Skin epidermis (tissue), 12 donors: ENCODE data around the gene INTS12.
"Not testable (repeated sequence)": the region's sequence is repeated elsewhere in the genome, so short reads cannot be mapped to it uniquely, and the experiment has no call there.

ENCODE experiments used
- H3K27ac ChIP-seq, 21 experiments: fragments of 200-600 bp; sonication (generic) in 11 of 21; one replicate each; pipeline ENCODE4 v1.5.0; 2020; ENCODE audit warnings: mild to moderate bottlenecking in 3 of 21, inconsistent platforms in 2 of 21, moderate library complexity in 2 of 21
- H3K4me3 ChIP-seq, 7 experiments: fragments of 200-600 bp; sonication (generic) in 2 of 7; one replicate each; pipeline ENCODE4 v1.5.0; 2020; ENCODE audit warnings: inconsistent platforms in 2 of 7, mild to moderate bottlenecking in 2 of 7, moderate library complexity in 1 of 7

INTS12 gene

GRCh38 chr4:105694812-105695211 is 13.7 kb downstream of the INTS12 start:
- not testable (repeated sequence) for H3K27ac ChIP-seq, H3K4me3 ChIP-seq

DNA sequence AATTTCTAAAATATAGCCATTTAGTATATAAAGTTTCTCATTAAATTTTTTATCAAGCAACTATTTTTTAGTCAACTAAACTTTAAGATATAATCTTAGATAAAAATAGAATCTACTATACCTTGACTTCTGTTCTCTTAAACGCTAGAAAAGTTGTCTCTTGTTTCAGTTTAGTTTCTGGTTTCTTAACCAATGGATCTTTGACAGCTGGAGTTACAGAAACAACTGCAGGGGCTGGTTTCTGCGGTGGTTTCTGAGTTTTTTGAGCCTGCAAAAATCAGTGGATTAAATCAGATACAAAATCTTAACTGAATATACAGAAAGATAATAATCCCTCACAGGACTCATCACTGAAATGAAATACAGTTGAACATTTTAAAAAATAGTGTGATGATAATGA is 21.9 kb downstream of the INTS12 start:
- no peak overlapping the region for H3K4me3 ChIP-seq
- no peak overlapping the region for H3K27ac ChIP-seq

DNA sequence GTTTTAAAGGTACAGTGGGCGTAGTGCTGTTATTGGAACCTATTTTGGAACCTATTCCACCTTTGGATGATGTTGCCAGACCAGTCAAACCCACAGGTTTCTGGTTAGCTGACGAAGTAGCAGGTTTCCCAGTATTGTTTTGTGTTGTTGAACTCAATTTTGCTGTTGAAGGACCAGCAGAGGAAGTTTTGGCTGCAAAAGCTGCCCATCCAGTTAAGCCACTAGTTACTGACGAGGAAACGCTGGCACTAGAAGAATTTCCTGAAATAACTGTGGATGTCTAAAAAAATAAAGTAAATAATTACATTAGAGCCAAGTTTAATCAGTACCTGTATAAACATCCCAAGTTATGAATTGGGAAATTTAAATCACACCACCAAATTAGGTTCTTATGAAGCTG is 25.5 kb downstream of the INTS12 start:
- Histone ChIP-seq H3K4me3 (no peak overlapping the region), H3K27ac (no peak overlapping the region)

DNA sequence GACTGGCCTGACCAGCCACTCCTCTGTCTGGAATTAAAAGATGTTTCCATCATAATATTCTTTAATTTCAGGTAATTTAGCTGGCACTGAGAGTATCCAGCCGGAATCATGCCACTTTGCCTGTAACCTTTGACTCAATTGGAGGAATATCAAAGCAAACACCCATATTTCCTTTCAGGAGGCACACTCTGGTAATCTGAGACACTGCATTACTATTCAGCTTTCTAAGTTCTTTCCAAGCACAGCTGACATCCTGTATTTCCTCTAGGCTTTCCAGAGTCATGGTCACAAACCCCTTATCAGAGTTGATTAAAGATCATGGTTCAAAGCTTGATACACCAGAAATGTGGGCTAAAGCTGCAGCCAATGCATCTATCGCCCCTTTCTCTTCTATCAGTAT is 29.3 kb downstream of the INTS12 start:
- Histone ChIP-seq H3K4me3 (no peak overlapping the region), H3K27ac (no peak overlapping the region)

DNA sequence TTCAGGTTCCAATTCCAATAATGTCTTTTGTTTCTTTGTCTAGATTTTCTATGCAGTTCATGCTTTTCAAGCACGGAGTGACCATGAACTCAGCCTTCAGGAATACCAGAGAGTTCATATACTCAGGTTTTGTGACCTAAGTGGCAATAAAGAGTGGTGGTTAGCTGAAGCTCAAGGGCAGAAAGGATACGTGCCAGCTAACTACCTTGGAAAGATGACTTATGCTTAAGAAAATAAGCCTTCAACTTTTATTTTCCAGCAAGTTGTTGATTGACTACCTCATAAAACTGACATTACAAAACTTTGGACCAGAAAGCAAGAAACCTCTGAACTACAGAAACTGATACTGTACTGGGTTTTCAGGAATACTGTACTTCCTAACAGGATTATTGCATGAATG is 30.8 kb downstream of the INTS12 start:
- H3K4me3 ChIP-seq, result no peak overlapping the region
- H3K27ac ChIP-seq, result no peak overlapping the region

- Histone ChIP-seq H3K27ac (no peak overlapping the region), H3K4me3 (no peak overlapping the region)
Measured at GRCh38 chr4:105674011-105674410, 34.5 kb downstream of the INTS12 start.

DNA sequence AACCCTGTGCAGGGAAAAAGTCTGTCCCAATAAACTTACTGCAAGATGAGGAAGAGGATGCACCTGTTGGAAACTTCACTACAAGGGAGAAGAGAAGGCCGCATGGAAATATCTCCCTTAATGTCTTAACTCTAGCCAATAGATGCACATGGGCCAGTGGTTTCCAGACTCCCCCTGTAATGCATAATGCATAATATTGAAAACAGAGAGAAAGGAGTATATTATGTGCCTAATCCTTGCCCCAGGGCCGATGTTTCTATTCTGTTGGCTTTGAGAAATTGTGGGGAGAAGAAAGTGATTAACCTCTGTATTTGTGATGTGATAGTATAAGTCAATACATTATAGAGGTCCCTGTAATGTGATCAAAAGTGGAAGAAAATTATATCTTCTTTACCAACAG is 37.2 kb downstream of the INTS12 start:
- no peak overlapping the region for H3K27ac ChIP-seq
- no peak overlapping the region for H3K4me3 ChIP-seq

- H3K4me3 ChIP-seq, result no peak overlapping the region
- no peak overlapping the region for H3K27ac ChIP-seq
Measured at GRCh38 chr4:105670684-105671083, 37.8 kb downstream of the INTS12 start.

DNA sequence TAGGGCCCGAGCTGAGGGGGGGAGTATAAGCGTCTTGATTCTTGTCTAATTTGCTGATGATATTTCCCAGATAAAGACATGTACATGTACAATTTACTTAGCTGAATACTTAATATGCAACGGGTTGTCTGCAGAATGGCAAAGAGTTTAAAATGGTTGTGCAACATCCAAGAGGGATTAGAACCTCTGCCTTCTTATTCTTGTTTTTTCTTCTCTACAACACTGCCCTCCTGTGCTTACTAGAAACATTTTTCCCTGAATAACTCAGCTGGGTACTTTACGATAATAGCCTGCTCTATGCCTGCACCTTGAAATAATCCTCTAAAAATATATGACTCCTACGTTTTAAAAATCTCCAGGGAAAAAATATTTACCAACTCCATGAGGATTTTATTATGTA is 41.8 kb downstream of the INTS12 start:
- no peak overlapping the region for H3K27ac ChIP-seq
- H3K4me3 ChIP-seq, result no peak overlapping the region

DNA sequence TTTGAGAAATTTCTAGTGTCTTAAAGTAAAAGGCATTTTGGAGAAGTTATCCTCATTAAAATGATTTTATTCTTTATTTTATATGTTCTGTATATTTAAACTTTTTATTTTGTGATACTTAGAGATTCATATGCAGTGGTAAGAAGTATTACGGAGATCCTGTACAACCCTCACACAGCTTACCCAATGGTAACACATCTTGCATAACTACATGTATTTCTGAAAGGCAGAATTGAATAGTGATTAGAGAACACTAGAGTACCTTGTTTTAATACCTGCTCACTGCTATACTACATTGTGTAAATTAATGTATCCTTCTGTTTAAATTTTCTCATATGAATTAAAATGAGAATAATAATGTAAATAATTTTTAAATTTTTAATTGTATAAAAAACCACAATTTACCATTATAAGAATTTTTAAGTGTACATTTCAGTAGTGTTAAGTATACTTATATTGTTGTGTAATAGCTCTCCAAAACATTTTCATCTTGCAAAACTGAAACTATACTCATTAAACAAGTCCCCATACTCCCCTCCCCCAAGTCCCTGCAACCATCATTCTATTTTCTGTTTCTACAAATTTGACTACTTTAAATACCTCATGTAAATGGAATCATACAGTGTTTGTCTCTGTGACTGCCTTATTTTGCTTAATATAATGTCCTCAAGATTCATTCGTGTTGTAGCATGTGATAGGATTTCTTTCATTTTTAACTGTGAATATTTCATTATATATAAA is 45.4 kb downstream of the INTS12 start:
- no peak overlapping the region for H3K4me3 ChIP-seq
- H3K27ac ChIP-seq, result no peak overlapping the region

GRCh38 chr4:105661028-105661427 is 47.5 kb downstream of the INTS12 start:
- no peak overlapping the region for H3K4me3 ChIP-seq
- H3K27ac ChIP-seq, result no peak overlapping the region

DNA sequence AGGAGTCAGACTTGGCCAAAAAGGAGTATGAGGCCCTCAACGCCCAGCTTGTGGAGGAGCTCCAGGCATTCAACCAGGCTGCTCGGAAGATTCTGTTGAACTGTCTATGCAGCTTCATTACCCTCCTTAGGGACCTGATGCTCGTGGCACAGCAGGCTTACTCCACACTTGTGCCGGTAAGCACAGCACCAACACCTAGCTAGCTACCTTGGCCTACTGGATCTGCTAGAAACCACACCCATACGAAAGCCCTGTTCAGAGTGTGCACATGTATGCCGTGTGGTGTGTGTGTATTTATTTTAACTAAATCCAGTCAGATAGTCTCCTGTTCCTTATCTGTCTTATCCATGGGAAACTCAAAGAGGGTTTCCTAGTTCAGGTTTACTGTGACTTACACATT is 49.3 kb downstream of the INTS12 start:
- Histone ChIP-seq H3K4me3 (no peak overlapping the region), H3K27ac (no peak overlapping the region)

- no peak overlapping the region for H3K27ac ChIP-seq
- H3K4me3 ChIP-seq, result no peak overlapping the region
Measured at GRCh38 chr4:105657117-105657765, 51.2 kb downstream of the INTS12 start.

DNA sequence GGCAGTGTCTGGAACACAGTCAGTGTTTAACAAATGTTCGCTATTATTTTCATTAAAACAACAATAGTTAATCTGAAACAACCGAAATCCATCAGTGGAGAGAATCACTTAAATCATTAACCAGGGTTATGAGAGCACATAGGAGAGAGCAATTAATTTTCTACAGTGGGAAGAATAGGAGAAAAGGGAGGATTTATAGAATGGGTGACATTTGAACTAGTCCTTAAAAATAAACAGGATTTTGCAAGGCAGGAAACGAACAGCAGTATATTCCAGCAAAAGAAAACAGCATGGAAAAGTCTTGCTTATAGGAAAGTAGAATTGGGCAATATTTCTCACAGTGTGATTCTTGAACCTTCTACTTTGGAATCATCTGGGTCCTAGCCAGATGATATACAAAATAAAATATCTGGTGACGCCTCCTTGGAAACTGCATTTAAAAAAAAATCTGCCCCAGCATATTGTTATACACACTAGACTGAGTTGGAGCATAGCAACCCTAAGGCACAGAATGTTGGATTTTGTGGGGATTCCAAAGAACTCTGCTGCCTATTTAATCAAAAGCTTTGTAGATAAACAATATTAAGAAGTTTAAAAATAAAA is 56.1 kb downstream of the INTS12 start:
- Histone ChIP-seq H3K27ac (no peak overlapping the region), H3K4me3 (no peak overlapping the region)

- H3K27ac ChIP-seq, result no peak overlapping the region
- no peak overlapping the region for H3K4me3 ChIP-seq
Measured at GRCh38 chr4:105651884-105652283, 56.6 kb downstream of the INTS12 start.

DNA sequence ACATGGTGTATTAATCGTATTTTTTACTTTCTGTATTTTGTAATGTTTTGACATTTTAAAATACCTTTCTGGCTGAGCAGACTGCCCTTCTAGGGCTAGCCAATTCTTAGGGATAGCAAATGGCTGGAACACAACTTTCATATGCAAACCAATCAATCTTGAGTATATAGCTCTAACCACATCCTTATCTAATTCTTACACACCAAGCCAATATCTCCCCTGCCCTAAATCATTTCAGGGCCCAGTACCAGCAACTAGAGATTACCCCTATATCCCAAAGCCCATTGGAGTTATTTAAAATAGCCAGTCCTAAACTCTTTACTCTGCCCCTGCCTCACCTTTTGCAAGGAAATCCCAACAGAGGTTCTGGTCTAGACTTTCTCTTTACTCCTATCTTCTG is 58.3 kb downstream of the INTS12 start:
- no peak overlapping the region for H3K27ac ChIP-seq

GRCh38 chr4:105645440-105645839 is 63.0 kb downstream of the INTS12 start:
- H3K4me3 ChIP-seq, result no peak overlapping the region
- H3K27ac ChIP-seq, result no peak overlapping the region

More for the DNA sequence above, 58.3 kb downstream of the INTS12 start:
- no peak overlapping the region for H3K4me3 ChIP-seq

- Histone ChIP-seq H3K4me3 (no peak overlapping the region), H3K27ac (no peak overlapping the region)
Measured at GRCh38 chr4:105644257-105644656, 64.2 kb downstream of the INTS12 start.

- Histone ChIP-seq H3K4me3 (no peak overlapping the region), H3K27ac (no peak overlapping the region)
Measured at GRCh38 chr4:105641845-105642244, 66.6 kb downstream of the INTS12 start.

DNA sequence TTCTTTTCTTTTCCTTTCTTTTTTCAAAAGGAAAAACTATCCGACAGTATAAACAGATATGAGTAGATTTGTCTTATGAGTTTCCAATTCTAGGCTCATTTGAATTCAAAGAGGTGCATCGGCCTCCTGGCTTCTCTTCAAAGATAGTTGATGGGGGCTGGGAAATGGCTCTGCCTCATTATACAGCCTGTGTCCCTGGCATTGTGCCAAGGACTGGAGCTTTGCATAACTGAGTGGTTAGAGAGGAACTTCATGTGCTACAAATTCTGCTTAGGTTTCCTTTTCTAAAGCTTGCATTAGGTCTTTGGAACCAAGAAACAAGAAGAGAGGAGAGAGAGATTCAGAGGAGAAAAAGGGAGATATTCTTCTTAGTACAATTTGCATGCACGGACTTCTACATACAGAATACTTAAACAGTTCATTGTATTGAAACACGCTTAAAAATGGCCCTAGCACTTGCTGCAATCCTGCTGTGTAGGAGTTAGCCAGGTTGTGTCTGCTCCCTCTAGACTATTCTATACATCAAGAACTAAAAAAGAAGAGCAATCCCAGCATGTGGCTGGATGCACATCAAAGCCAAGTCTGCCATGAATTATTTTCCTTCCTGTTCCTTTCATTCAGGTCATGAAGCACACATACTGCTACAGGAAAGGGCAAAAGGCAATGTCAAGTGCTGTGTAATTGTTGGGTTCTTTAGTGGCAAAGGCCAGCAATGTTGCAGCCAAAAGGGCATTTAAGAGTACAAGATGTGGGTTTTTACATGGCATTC is 70.9 kb downstream of the INTS12 start:
- Histone ChIP-seq H3K4me3 (no peak overlapping the region), H3K27ac (no peak overlapping the region)
